ENCODE measurements around the gene ELFN2.
"Not testable (repeated sequence)": the region's sequence is repeated elsewhere in the genome, so short reads cannot be mapped to it uniquely, and the experiment has no call there.

The ELFN2 gene

GRCh38 chr22:37409459-37410050 is 17.7 kb downstream of the ELFN2 start:
- no peak for DNase-seq

GRCh38 chr22:37409031-37409430 is 18.2 kb downstream of the ELFN2 start:
- no peak for DNase-seq

GRCh38 chr22:37407856-37408255 is 19.4 kb downstream of the ELFN2 start:
- no peak for DNase-seq

- no peak for DNase-seq
Measured at GRCh38 chr22:37406441-37407235, 20.6 kb downstream of the ELFN2 start.

GRCh38 chr22:37404091-37404490 is 23.2 kb downstream of the ELFN2 start:
- no peak for DNase-seq

GRCh38 chr22:37403267-37403960 is 23.9 kb downstream of the ELFN2 start:
- no peak for DNase-seq

GRCh38 chr22:37402184-37402506 is 25.1 kb downstream of the ELFN2 start:
- no peak for DNase-seq

GRCh38 chr22:37401401-37402183 is 25.7 kb downstream of the ELFN2 start:
- DNase-seq: no peak

GRCh38 chr22:37400719-37401118 is 26.6 kb downstream of the ELFN2 start:
- no peak for DNase-seq

- DNase-seq: not testable (repeated sequence)
Measured at GRCh38 chr22:37399457-37399856, 27.8 kb downstream of the ELFN2 start.

GRCh38 chr22:37397226-37397625 is 30.1 kb downstream of the ELFN2 start:
- no peak for DNase-seq

GRCh38 chr22:37396488-37397084 is 30.7 kb downstream of the ELFN2 start:
- no peak for DNase-seq

- DNase-seq: no peak
Measured at GRCh38 chr22:37394341-37394740, 32.9 kb downstream of the ELFN2 start.

- no peak for DNase-seq
Measured at GRCh38 chr22:37393746-37394145, 33.5 kb downstream of the ELFN2 start.

- no peak for DNase-seq
Measured at GRCh38 chr22:37392721-37393328, 34.5 kb downstream of the ELFN2 start.

- DNase-seq: no peak
Measured at GRCh38 chr22:37391702-37392101, 35.6 kb downstream of the ELFN2 start.

- no peak for DNase-seq
Measured at GRCh38 chr22:37390075-37390474, 37.2 kb downstream of the ELFN2 start.

- DNase-seq: no peak
Measured at GRCh38 chr22:37388538-37388937, 38.7 kb downstream of the ELFN2 start.

- DNase-seq: no peak
Measured at GRCh38 chr22:37387793-37388192, 39.5 kb downstream of the ELFN2 start.

GRCh38 chr22:37386441-37386840 is 40.8 kb downstream of the ELFN2 start:
- no peak for DNase-seq

GRCh38 chr22:37384691-37385090 is 42.6 kb downstream of the ELFN2 start:
- no peak for DNase-seq

GRCh38 chr22:37383341-37383740 is 43.9 kb downstream of the ELFN2 start:
- no peak for DNase-seq

- DNase-seq: no peak
Measured at GRCh38 chr22:37381489-37381888, 45.8 kb downstream of the ELFN2 start.

All from activated T-cell treated with anti-CD3 and anti-CD28 coated beads, Interleukin-2, amount 50 U/mL, for 1 hour (primary cell).